ENCODE measurements around the gene ARAP1.

Gene ARAP1

GRCh38 chr11:72652873-72653630 is 99.2 kb downstream of the ARAP1 start:
- no peak for DNase-seq

- DNase-seq = no peak
These were observed 100.1 kb downstream of the ARAP1 start for GRCh38 chr11:72652133-72652532.

GRCh38 chr11:72649215-72649976 is 102.8 kb downstream of the ARAP1 start:
- no peak for DNase-seq

- no peak for DNase-seq
These were observed 103.6 kb downstream of the ARAP1 start for GRCh38 chr11:72648384-72649136.

GRCh38 chr11:72647882-72648281 is 104.3 kb downstream of the ARAP1 start:
- DNase-seq = no peak

- DNase-seq = no peak
These were observed 105.7 kb downstream of the ARAP1 start for GRCh38 chr11:72646472-72646871.

- DNase-seq = no peak
These were observed 106.2 kb downstream of the ARAP1 start for GRCh38 chr11:72646024-72646423.

- DNase-seq = no peak
These were observed 108.7 kb downstream of the ARAP1 start for GRCh38 chr11:72643547-72643946.

GRCh38 chr11:72642884-72643522 is 109.2 kb downstream of the ARAP1 start:
- peak; percentile 80 for DNase-seq

- peak; percentile 38 for DNase-seq
These were observed 109.9 kb downstream of the ARAP1 start for GRCh38 chr11:72642043-72642883.

GRCh38 chr11:72641522-72642042 is 110.6 kb downstream of the ARAP1 start:
- no peak for DNase-seq

GRCh38 chr11:72639502-72640375 is 112.5 kb downstream of the ARAP1 start:
- no peak for DNase-seq

GRCh38 chr11:72637926-72638325 is 114.3 kb downstream of the ARAP1 start:
- DNase-seq = no peak

GRCh38 chr11:72637198-72637597 is 115.0 kb downstream of the ARAP1 start:
- DNase-seq = no peak

GRCh38 chr11:72636376-72636775 is 115.8 kb downstream of the ARAP1 start:
- no peak for DNase-seq

- DNase-seq = no peak
These were observed 116.3 kb downstream of the ARAP1 start for GRCh38 chr11:72635933-72636332.

- DNase-seq = no peak
These were observed 116.8 kb downstream of the ARAP1 start for GRCh38 chr11:72635309-72635915.

All from activated CD4-positive, CD25-positive, alpha-beta regulatory T cell treated with anti-CD3 and anti-CD28 coated beads, Interleukin-2, amount 50 U/mL, for 72 hours (primary cell).